HCT116 (cell line): Measurements from ENCODE around the gene KANK4. TPM values are rescaled to one million over a fixed set of nuclear protein-coding genes. Genes with fewer than 3 reads are reported as not detected.

Experiments
- ATAC-seq: fragments of 200-7000 bp; cut with Tn5 transposase; 2 replicates; pipeline ENCODE4 v1.9.1; 2020; ENCODE audit warnings: mild to moderate bottlenecking, moderate library complexity
- BruUV-seq: library from RNA; stranded (reverse); fragments of 400-500 nt; replicated peaks from 2 replicates; lab custom pipeline; 2021; lab: Mats Ljungman, UMichigan
- CTCF ChIA-PET: fragments of 300-600 bp; sonication (Branson Sonifier 250); formaldehyde crosslinking; loops from one replicate; lab custom pipeline; 2021; ENCODE audit warnings: antibody characterized with exemption; lab: Charles Lee
- POLR2A ChIA-PET: fragments of 300-600, 350-600 bp; sonication (Branson Sonifier 250); formaldehyde crosslinking; loops from one replicate; lab custom pipeline; 2021; ENCODE audit warnings: antibody characterized with exemption; lab: Charles Lee
- RAD21 ChIA-PET, 2 experiments: fragments of 300-600 bp; sonication (Branson Sonifier 250); formaldehyde crosslinking; loops; one replicate each; lab custom pipeline; 2023; ENCODE audit warnings: low total read pairs in 2 of 2; ENCODE audit not compliant: uncharacterized antibody in 2 of 2, unreplicated experiment in 2 of 2, low non-redundant PET in 1 of 2; lab: Charles Lee
- DNase-seq: peaks from one replicate; pipeline ENCODE4 v3.0.0-alpha.2; 2010; ENCODE audit warnings: low read depth, low spot score
- H2AFZ ChIP-seq: fragments of 200-600 bp; shearing (Covaris generic), sonication (generic); 2 replicates; pipeline ENCODE4 v1.6.1; 2017; ENCODE audit warnings: low read depth, mixed run types, mixed read lengths, antibody characterized with exemption, low read length; ENCODE audit not compliant: poor library complexity, severe bottlenecking
- H3K27ac ChIP-seq: 2 replicates; pipeline ENCODE4 v1.5.1; 2012; ENCODE audit warnings: low read depth, low read length
- H3K27me3 ChIP-seq: fragments of 200-600 bp; sonication (generic); 2 replicates; pipeline ENCODE4 v1.6.1; 2016; ENCODE audit warnings: mixed run types, low read length, mixed read lengths; ENCODE audit not compliant: insufficient read depth
- H3K36me3 ChIP-seq, 2 experiments: fragments of 200-500 bp in 1 of 2; fragments of 200-600 bp in 1 of 2; sonication (Bioruptor generic) in 1 of 2; sonication (generic) in 1 of 2; 2 replicates each; pipeline versions ENCODE4 v1.5.1 to v1.6.1; 2014 to 2016; ENCODE audit warnings: low read length in 2 of 2, inconsistent platforms in 1 of 2, mixed read lengths in 1 of 2, mixed run types in 1 of 2; ENCODE audit not compliant: insufficient read depth in 2 of 2, control insufficient read depth in 1 of 2
- H3K4me1 ChIP-seq, 2 experiments: fragments of 200-600 bp in 1 of 2; sonication (generic) in 1 of 2; 2 replicates each; pipeline versions ENCODE4 v1.5.1 to v1.6.1; 2012 to 2017; ENCODE audit warnings: low read length in 2 of 2, inconsistent platforms in 1 of 2, mild to moderate bottlenecking in 1 of 2, mixed read lengths in 1 of 2, mixed run types in 1 of 2, moderate library complexity in 1 of 2; ENCODE audit not compliant: insufficient read depth in 2 of 2, control insufficient read depth in 1 of 2
- H3K4me2 ChIP-seq: fragments of 200-600 bp; sonication (generic); 2 replicates; pipeline ENCODE4 v1.6.1; 2017; ENCODE audit warnings: mixed run types, low read length, mixed read lengths
- H3K4me3 ChIP-seq, 2 experiments: fragments of 200-600 bp in 1 of 2; sonication (generic) in 1 of 2; replicated peaks in 1 of 2; 2 replicates each; pipeline ENCODE4 v1.5.1; 2011 to 2016; ENCODE audit warnings: low read length in 2 of 2, control low read depth in 1 of 2, low read depth in 1 of 2, mild to moderate bottlenecking in 1 of 2, mixed read lengths in 1 of 2, mixed run types in 1 of 2
- H3K79me2 ChIP-seq: fragments of 200-600 bp; sonication (generic); 2 replicates; pipeline ENCODE4 v1.6.1; 2017; ENCODE audit warnings: mild to moderate bottlenecking, mixed run types, low read length, moderate library complexity, mixed read lengths; ENCODE audit not compliant: insufficient read depth
- H3K9ac ChIP-seq: fragments of 200-600 bp; sonication (generic); 2 replicates; pipeline ENCODE4 v1.6.1; 2016; ENCODE audit warnings: low read length, mixed read lengths
- H3K9me2 ChIP-seq: fragments of 200-600 bp; sonication (generic), shearing (Covaris generic); 2 replicates; pipeline ENCODE4 v1.6.1; 2017; ENCODE audit warnings: mixed run types, mild to moderate bottlenecking, moderate library complexity; ENCODE audit not compliant: insufficient read depth
- H3K9me3 ChIP-seq, 2 experiments: fragments of 200-500 bp in 1 of 2; fragments of 200-600 bp in 1 of 2; sonication (Bioruptor generic) in 1 of 2; sonication (generic) in 1 of 2; 2 replicates each; pipeline ENCODE4 v1.6.1; 2014 to 2017; ENCODE audit warnings: low read length in 2 of 2, mixed read lengths in 2 of 2, inconsistent platforms in 1 of 2, low read depth in 1 of 2, mild to moderate bottlenecking in 1 of 2, mixed run types in 1 of 2, moderate library complexity in 1 of 2; ENCODE audit not compliant: control insufficient read depth in 1 of 2, insufficient read depth in 1 of 2
- H4K20me1 ChIP-seq: fragments of 200-600 bp; sonication (generic), shearing (Covaris generic); 2 replicates; pipeline ENCODE4 v1.6.1; 2017; ENCODE audit warnings: mixed run types, mild to moderate bottlenecking, moderate library complexity; ENCODE audit not compliant: insufficient read depth
- ELF1 ChIP-seq: IDR thresholded peaks from 2 replicates; pipeline ENCODE4 v1.6.1; 2012; ENCODE audit warnings: low read depth, borderline replicate concordance
- JUND ChIP-seq: IDR thresholded peaks from 2 replicates; pipeline ENCODE4 v1.6.1; 2012
- REST ChIP-seq: IDR thresholded peaks from 2 replicates; pipeline ENCODE4 v1.6.1; 2012; ENCODE audit warnings: low read depth
- SIN3A ChIP-seq: IDR thresholded peaks from 2 replicates; pipeline ENCODE4 v1.6.1; 2012; ENCODE audit warnings: low read depth
- SP1 ChIP-seq: IDR thresholded peaks from 2 replicates; pipeline ENCODE4 v1.6.1; 2012; ENCODE audit warnings: low read depth
- SRF ChIP-seq: IDR thresholded peaks from 2 replicates; pipeline ENCODE4 v1.6.1; 2012; ENCODE audit warnings: low read depth
- TCF7L2 ChIP-seq: IDR thresholded peaks from 2 replicates; pipeline ENCODE4 v1.7.0; 2011; ENCODE audit warnings: borderline replicate concordance, inconsistent platforms; ENCODE audit not compliant: insufficient read depth, insufficient read length; ENCODE audit errors: extremely low read depth
- YY1 ChIP-seq: IDR thresholded peaks from 2 replicates; pipeline ENCODE4 v1.6.1; 2011; ENCODE audit warnings: low read length, low read depth, moderate library complexity, mild to moderate bottlenecking; ENCODE audit not compliant: insufficient replicate concordance; ENCODE audit errors: extremely low read depth
- intact Hi-C: fragments of 100-400 bp; cut with micrococcal nuclease; formaldehyde crosslinking; loops from 2 replicates; pipeline ENCODE4 v1.10.0; 2022
- total RNA-seq: library from RNA; stranded (reverse); gene quantifications from one replicate; pipeline ENCODE4 v1.2.1, GENCODE V29; 2021; ENCODE audit not compliant: unreplicated experiment

Gene KANK4
- total RNA-seq, 1 experiment from 2014 or later: not detected

- ChIA-PET POLR2A (no interaction called here), CTCF (no interaction called here), RAD21 (no interaction called here)
- H3K4me2 ChIP-seq: no peak overlapping the region
- H3K4me3 ChIP-seq: no peak overlapping the region
- H3K27ac ChIP-seq: no peak overlapping the region
- H3K79me2 ChIP-seq: no peaks in the 10 kb centered on the region
- H3K27me3 ChIP-seq: no peaks in the 10 kb centered on the region
- no peaks in the 10 kb centered on the region for H3K36me3 ChIP-seq
- H3K9me3 ChIP-seq: no peaks in the 10 kb centered on the region
- TF ChIP-seq JUND (no peak), REST (no peak), TCF7L2 (no peak), SP1 (no peak), SRF (no peak), YY1 (no peak), ELF1 (no peak), SIN3A (no peak)
- ATAC-seq (no peak), DNase-seq (no peak)
- intact Hi-C loops: no loop called here
- no peaks in the 10 kb centered on the region for H4K20me1 ChIP-seq
- no peak overlapping the region for H2AFZ ChIP-seq
- H3K9me2 ChIP-seq: no peaks in the 10 kb centered on the region
- H3K9ac ChIP-seq: no peak overlapping the region
- H3K4me1 ChIP-seq: peaks cover 16 to 28% of the 10 kb centered on the region in 2 experiments
- BruUV-seq: no TSS peak
These were observed 91.7 kb downstream of the KANK4 start for GRCh38 chr1:62227496-62227895.
